GM21576 (cell line): ENCODE data around the gene MYCBP2.
"Not testable (repeated sequence)": the region's sequence is repeated elsewhere in the genome, so short reads cannot be mapped to it uniquely, and the experiment has no call there.

Source experiments
- ATAC-seq: cut with Tn5 transposase; IDR thresholded peaks from one replicate; pipeline ENCODE4 v1.9.1; 2021; ENCODE audit warnings: mild to moderate bottlenecking, moderate library complexity; ENCODE audit not compliant: unreplicated experiment

The MYCBP2 gene

GRCh38 chr13:77299587-77299986, 27.3 kb downstream of the MYCBP2 start:
- ATAC-seq: no peak

GRCh38 chr13:77298426-77298825, 28.5 kb downstream of the MYCBP2 start:
- peak; percentile 73 for ATAC-seq

- ATAC-seq: no peak
These were observed 35.1 kb downstream of the MYCBP2 start for GRCh38 chr13:77291774-77292173.

GRCh38 chr13:77290342-77290741, 36.6 kb downstream of the MYCBP2 start:
- no peak for ATAC-seq

GRCh38 chr13:77289851-77290250, 37.0 kb downstream of the MYCBP2 start:
- ATAC-seq: no peak

- not testable (repeated sequence) for ATAC-seq
These were observed 41.3 kb downstream of the MYCBP2 start for GRCh38 chr13:77285632-77286031.

- no peak for ATAC-seq
These were observed 41.8 kb downstream of the MYCBP2 start for GRCh38 chr13:77285098-77285497.

- no peak for ATAC-seq
These were observed 52.8 kb downstream of the MYCBP2 start for GRCh38 chr13:77274126-77274525.

- no peak for ATAC-seq
These were observed 57.8 kb downstream of the MYCBP2 start for GRCh38 chr13:77269141-77269540.

GRCh38 chr13:77267362-77267761, 59.5 kb downstream of the MYCBP2 start:
- ATAC-seq: no peak

GRCh38 chr13:77265336-77265735, 61.6 kb downstream of the MYCBP2 start:
- no peak for ATAC-seq

- ATAC-seq: no peak
These were observed 64.7 kb downstream of the MYCBP2 start for GRCh38 chr13:77262198-77262597.

- ATAC-seq: no peak
These were observed 75.9 kb downstream of the MYCBP2 start for GRCh38 chr13:77250975-77251374.

GRCh38 chr13:77245224-77245623, 81.7 kb downstream of the MYCBP2 start:
- not testable (repeated sequence) for ATAC-seq

- no peak for ATAC-seq
These were observed 87.6 kb downstream of the MYCBP2 start for GRCh38 chr13:77239312-77239711.

GRCh38 chr13:77235456-77236022, 91.4 kb downstream of the MYCBP2 start:
- ATAC-seq: no peak

GRCh38 chr13:77233159-77233558, 93.7 kb downstream of the MYCBP2 start:
- no peak for ATAC-seq

- ATAC-seq: no peak
These were observed 96.3 kb downstream of the MYCBP2 start for GRCh38 chr13:77230560-77230959.

GRCh38 chr13:77225946-77226345, 100.9 kb downstream of the MYCBP2 start:
- no peak for ATAC-seq

- ATAC-seq: no peak
These were observed 104.0 kb downstream of the MYCBP2 start for GRCh38 chr13:77222909-77223308.

- no peak for ATAC-seq
These were observed 104.7 kb downstream of the MYCBP2 start for GRCh38 chr13:77222000-77222690.

GRCh38 chr13:77219401-77219800, 107.5 kb downstream of the MYCBP2 start:
- no peak for ATAC-seq

GRCh38 chr13:77218274-77218673, 108.6 kb downstream of the MYCBP2 start:
- no peak for ATAC-seq
